SU-DHL-6 (cell line): ENCODE data around the gene E2F6.

Source experiments
- H2AFZ ChIP-seq: fragments of 200-600 bp; sonication (generic); 2 replicates; pipeline ENCODE4 v1.6.1; 2014; ENCODE audit warnings: low read depth, mild to moderate bottlenecking, moderate library complexity, mixed read lengths, antibody characterized with exemption, low read length; ENCODE audit not compliant: severe bottlenecking
- H3F3A ChIP-seq: fragments of 200-600 bp; shearing (Covaris generic); 2 replicates; pipeline ENCODE4 v1.6.0; 2016; ENCODE audit warnings: antibody characterized with exemption, mild to moderate bottlenecking; ENCODE audit not compliant: insufficient read depth
- H3K27ac ChIP-seq: fragments of 200-600 bp; sonication (generic); 2 replicates; pipeline ENCODE4 v1.5.1; 2016; ENCODE audit warnings: low read depth, mild to moderate bottlenecking, low read length, moderate library complexity, mixed read lengths
- H3K27me3 ChIP-seq: fragments of 200-600 bp; sonication (generic), shearing (Covaris generic); 2 replicates; pipeline ENCODE4 v1.6.0; 2014; ENCODE audit warnings: mild to moderate bottlenecking, low read length
- H3K36me3 ChIP-seq: fragments of 200-600 bp; sonication (generic); 2 replicates; pipeline ENCODE4 v1.6.1; 2014; ENCODE audit warnings: mild to moderate bottlenecking, low read length, mixed read lengths
- H3K4me2 ChIP-seq: fragments of 300-600, 200-600 bp; shearing (Covaris generic), sonication (generic); 2 replicates; pipeline ENCODE4 v1.6.0; 2014; ENCODE audit warnings: low read length, low read depth, mild to moderate bottlenecking; ENCODE audit not compliant: poor library complexity, severe bottlenecking
- H3K4me3 ChIP-seq: fragments of 200-600 bp; sonication (generic); 2 replicates; pipeline ENCODE4 v1.5.1; 2014; ENCODE audit warnings: antibody characterized with exemption, low read length, mild to moderate bottlenecking, mixed read lengths; ENCODE audit not compliant: insufficient read depth, poor library complexity, severe bottlenecking
- H3K79me2 ChIP-seq: fragments of 200-600 bp; sonication (generic); 2 replicates; pipeline ENCODE4 v1.6.1; 2014; ENCODE audit warnings: mild to moderate bottlenecking, low read length, moderate library complexity; ENCODE audit not compliant: insufficient read depth
- H3K9ac ChIP-seq: fragments of 200-600 bp; sonication (generic); 2 replicates; pipeline ENCODE4 v1.7.0; 2014; ENCODE audit warnings: mild to moderate bottlenecking, low read length
- H3K9me2 ChIP-seq: fragments of 200-600 bp; sonication (generic); replicated peaks from 2 replicates; pipeline ENCODE4 v1.6.1; 2014; ENCODE audit warnings: low read length; ENCODE audit not compliant: insufficient read depth
- H3K9me3 ChIP-seq: fragments of 200-600 bp; sonication (generic); 2 replicates; pipeline ENCODE4 v1.6.1; 2014; ENCODE audit warnings: low read length, mixed read lengths; ENCODE audit not compliant: insufficient read depth
- H4K20me1 ChIP-seq: fragments of 200-600 bp; sonication (generic); 2 replicates; pipeline ENCODE4 v1.6.1; 2014; ENCODE audit warnings: low read depth, mild to moderate bottlenecking, antibody characterized with exemption, low read length, moderate library complexity, mixed read lengths
- EZH2phosphoT487 ChIP-seq: fragments of 200-600 bp; sonication (generic), shearing (Covaris generic); conservative IDR thresholded peaks from 2 replicates; pipeline ENCODE4 v1.6.1; 2018; ENCODE audit warnings: mild to moderate bottlenecking, antibody characterized with exemption, low read length, moderate library complexity, mixed read lengths
- TF ChIP-seq, protein P1 (sequence below): fragments of 200-600 bp; sonication (generic); IDR thresholded peaks from one replicate; pipeline ENCODE4 v1.5.1; 2017; ENCODE audit warnings: antibody characterized with exemption, mild to moderate bottlenecking, low read length, moderate library complexity; ENCODE audit not compliant: insufficient read depth, poor library complexity, severe bottlenecking

The E2F6 gene

DNA sequence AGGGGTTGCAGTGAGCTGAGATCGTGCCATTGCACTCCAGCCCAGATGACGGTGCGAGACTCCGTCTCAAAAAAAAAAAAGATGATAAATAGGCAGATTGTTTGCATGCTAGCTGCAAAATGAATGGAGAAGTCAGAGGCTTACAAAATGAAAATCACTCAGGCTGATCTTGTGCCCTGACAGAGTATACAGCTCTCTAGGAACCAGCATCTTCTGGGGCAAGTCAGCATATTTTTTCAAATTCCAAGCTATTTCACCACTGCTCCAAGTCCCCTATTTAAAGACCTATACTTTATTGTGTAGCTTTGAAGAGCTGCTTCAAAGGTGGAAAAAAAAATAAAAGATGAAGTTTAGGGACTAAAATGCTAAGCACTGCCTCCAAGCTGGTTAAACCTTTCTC is 6.1 kb downstream of the E2F6 start:
- no peaks in the 10 kb centered on the region for H3K36me3 ChIP-seq
- no peaks in the 10 kb centered on the region for H3K9me3 ChIP-seq
- no peak overlapping the region for H2AFZ ChIP-seq
- no peaks in the 10 kb centered on the region for H3F3A ChIP-seq
- no peak overlapping the region for H3K9ac ChIP-seq
- 0 out of 2 replicates have a peak, but pooled peaks cover 3% of the 10 kb centered on the region for H4K20me1 ChIP-seq
- H3K4me3 ChIP-seq, result no peak overlapping the region
- H3K4me2 ChIP-seq, result no peak overlapping the region
- no peaks in the 10 kb centered on the region for H3K9me2 ChIP-seq
- no peak for TF ChIP-seq EZH2phosphoT487
- TF ChIP-seq, protein P1, sequence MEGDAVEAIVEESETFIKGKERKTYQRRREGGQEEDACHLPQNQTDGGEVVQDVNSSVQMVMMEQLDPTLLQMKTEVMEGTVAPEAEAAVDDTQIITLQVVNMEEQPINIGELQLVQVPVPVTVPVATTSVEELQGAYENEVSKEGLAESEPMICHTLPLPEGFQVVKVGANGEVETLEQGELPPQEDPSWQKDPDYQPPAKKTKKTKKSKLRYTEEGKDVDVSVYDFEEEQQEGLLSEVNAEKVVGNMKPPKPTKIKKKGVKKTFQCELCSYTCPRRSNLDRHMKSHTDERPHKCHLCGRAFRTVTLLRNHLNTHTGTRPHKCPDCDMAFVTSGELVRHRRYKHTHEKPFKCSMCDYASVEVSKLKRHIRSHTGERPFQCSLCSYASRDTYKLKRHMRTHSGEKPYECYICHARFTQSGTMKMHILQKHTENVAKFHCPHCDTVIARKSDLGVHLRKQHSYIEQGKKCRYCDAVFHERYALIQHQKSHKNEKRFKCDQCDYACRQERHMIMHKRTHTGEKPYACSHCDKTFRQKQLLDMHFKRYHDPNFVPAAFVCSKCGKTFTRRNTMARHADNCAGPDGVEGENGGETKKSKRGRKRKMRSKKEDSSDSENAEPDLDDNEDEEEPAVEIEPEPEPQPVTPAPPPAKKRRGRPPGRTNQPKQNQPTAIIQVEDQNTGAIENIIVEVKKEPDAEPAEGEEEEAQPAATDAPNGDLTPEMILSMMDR, result no peak
- H3K79me2 ChIP-seq, result peaks cover 81% of the 10 kb centered on the region
- no peak overlapping the region for H3K27ac ChIP-seq
- no peaks in the 10 kb centered on the region for H3K27me3 ChIP-seq

DNA sequence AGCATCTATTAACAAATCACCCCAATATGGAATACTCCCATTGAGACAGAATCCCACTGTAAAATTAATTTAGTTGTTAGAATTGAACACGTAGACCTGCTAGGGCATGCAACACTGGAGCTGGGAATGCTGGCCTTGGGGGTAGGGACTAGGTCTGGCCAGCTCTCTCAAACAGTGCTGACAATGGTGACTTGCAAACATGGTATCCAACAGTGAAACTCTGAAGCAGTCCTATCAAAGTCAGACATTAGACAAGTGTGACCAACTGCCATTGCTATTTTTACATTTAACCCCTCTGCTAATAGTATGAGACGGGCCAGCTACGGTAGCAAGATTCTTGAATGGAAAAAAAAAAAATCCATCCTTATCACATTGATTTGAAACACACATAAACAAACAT is 7.2 kb downstream of the E2F6 start:
- TF ChIP-seq EZH2phosphoT487, result no peak
- H3K36me3 ChIP-seq, result no peaks in the 10 kb centered on the region
- H3F3A ChIP-seq, result no peaks in the 10 kb centered on the region
- H3K4me2 ChIP-seq, result no peak overlapping the region
- no peak overlapping the region for H3K27ac ChIP-seq
- no peak overlapping the region for H2AFZ ChIP-seq
- H3K27me3 ChIP-seq, result no peaks in the 10 kb centered on the region
- no peaks in the 10 kb centered on the region for H3K9me2 ChIP-seq
- H3K9ac ChIP-seq, result no peak overlapping the region
- H4K20me1 ChIP-seq, result 0 out of 2 replicates have a peak, but pooled peaks cover 3% of the 10 kb centered on the region
- H3K79me2 ChIP-seq, result peaks cover 72% of the 10 kb centered on the region
- H3K4me3 ChIP-seq, result no peak overlapping the region
- H3K9me3 ChIP-seq, result no peaks in the 10 kb centered on the region

DNA sequence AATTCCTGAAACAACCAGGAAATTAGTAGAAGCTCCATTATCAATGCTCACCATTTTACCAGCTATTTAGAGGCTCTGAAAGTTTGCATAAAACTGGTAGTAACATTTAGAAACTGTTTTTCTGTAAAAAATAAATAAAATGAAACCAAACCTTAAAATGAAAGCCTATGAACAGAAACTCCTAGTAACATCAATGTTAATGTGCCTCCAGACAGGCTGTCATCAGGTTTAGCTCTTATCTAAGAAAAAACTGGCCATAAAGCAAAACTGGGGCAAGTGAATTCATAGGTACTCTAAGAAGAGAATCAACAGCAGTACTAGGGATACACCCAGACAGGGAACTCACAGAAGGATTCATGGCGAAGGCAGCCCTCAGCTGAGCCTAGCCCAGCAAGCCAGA is 8.0 kb downstream of the E2F6 start:
- peaks cover 64% of the 10 kb centered on the region for H3K79me2 ChIP-seq
- no peak overlapping the region for H3K27ac ChIP-seq

DNA sequence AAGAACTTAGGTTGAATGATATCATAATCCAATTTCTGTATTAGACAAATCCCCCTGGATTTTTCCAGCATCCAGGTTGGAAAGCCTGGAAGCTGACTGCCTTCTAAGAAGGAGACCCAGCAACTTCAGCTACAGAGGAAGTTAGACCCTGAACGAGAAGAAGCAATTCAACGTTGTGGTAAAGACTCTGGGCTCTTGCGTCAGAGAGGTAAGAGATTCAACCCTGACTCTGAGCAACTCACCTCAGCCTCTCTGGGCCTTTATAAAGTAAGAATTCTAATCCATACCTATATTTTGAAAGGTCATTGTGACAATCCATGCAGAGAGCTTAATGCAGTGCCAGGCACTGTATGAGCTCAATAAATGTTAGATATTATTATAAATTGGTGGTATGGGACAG is 9.7 kb downstream of the E2F6 start:
- Histone ChIP-seq H3K4me2 (no peak overlapping the region), H3K9ac (no peak overlapping the region), H3K27me3 (no peaks in the 10 kb centered on the region), H3K4me3 (no peak overlapping the region), H3K9me2 (no peaks in the 10 kb centered on the region), H3K27ac (no peak overlapping the region), H3K36me3 (peaks cover 3% of the 10 kb centered on the region; the same call in 1 of the 2 replicates), H4K20me1 (0 out of 2 replicates have a peak, but pooled peaks cover 3% of the 10 kb centered on the region), H3K79me2 (peaks cover 50% of the 10 kb centered on the region), H3K9me3 (no peaks in the 10 kb centered on the region), H3F3A (no peaks in the 10 kb centered on the region), H2AFZ (no peak overlapping the region)
- TF ChIP-seq, protein P1, result no peak
- no peak for TF ChIP-seq EZH2phosphoT487

More for the DNA sequence above, 8.0 kb downstream of the E2F6 start:
- H3K36me3 ChIP-seq, result peaks cover 3% of the 10 kb centered on the region; the same call in 1 of the 2 replicates
- H3K4me3 ChIP-seq, result no peak overlapping the region
- no peaks in the 10 kb centered on the region for H3K27me3 ChIP-seq
- H3K9me2 ChIP-seq, result no peaks in the 10 kb centered on the region
- H4K20me1 ChIP-seq, result 0 out of 2 replicates have a peak, but pooled peaks cover 3% of the 10 kb centered on the region
- TF ChIP-seq, protein P1, result no peak
- TF ChIP-seq EZH2phosphoT487, result no peak
- H3K4me2 ChIP-seq, result no peak overlapping the region
- H2AFZ ChIP-seq, result no peak overlapping the region
- H3F3A ChIP-seq, result no peaks in the 10 kb centered on the region
- no peaks in the 10 kb centered on the region for H3K9me3 ChIP-seq
- no peak overlapping the region for H3K9ac ChIP-seq
